HG03575 (cell line): ENCODE results near the gene KRTAP10-9.
"Not testable (repeated sequence)": the region's sequence is repeated elsewhere in the genome, so short reads cannot be mapped to it uniquely, and the experiment has no call there.

Source experiments
- ATAC-seq: cut with Tn5 transposase; IDR thresholded peaks from one replicate; pipeline ENCODE4 v1.9.1; 2021; ENCODE audit not compliant: unreplicated experiment, insufficient number of reproducible peaks, low FRiP score; ENCODE audit errors: extremely low read depth

The KRTAP10-9 gene

DNA sequence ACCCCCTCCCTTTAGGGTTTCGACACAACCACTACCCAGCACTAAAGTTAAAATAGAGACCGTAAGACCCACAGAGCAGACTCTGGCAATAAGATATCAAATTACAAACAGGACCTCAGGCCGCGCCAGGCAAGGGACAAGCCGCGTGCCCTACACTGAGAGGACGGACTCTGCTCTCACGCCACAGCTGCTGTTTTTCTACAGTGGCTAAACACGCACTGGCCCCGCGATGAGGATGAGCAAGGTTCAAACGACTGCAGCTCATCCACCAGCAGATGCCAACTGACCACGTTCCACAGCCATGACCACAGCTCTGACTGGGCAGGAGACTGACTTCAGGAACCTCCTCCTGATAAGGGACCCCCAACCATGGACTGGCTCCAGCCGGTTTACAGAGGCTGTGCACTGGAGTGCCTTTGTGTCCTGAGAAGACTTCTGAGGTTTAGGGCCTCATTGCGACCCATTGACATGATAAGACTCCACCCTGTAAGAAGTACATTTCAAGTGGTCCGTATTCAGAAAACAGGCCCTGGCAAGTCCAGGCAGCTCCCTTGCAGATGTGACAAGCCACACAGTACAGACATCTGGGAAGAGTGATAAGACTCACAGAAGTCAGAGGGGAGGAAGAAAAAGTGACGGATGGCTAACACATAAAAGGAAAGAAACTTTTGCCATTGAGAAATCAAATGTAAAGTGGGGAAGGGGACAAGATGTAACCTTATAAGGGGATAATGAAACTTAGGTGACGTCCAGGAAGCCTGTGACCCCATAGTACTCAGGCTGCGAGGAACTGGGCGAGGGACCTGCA, 33.1 kb upstream of the KRTAP10-9 start:
- ATAC-seq: no peak

DNA sequence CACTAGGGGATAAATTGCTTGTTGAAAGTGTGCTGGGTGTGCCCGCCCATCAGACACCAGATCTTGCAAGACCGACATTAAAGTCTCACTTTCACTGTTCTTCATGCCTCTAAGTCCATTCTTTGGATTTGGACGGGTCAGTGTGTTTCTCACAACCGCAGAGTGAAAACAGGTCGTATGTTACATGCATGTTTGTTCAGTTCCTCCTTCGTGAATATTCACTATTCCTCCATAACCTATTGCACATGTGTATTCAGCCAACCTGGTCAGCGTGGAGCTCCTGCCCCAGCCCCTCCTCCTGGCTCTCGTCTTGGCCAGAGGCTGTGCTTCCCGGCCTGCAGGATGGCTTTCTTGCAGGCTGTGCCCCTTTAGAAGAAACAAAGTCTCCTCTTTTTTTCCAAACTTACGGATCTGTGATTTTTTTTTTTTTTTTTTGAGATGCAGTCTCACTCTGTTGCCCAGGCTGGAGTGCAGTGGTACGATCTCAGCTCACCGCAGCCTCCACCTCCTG, 32.4 kb upstream of the KRTAP10-9 start:
- no peak for ATAC-seq

DNA sequence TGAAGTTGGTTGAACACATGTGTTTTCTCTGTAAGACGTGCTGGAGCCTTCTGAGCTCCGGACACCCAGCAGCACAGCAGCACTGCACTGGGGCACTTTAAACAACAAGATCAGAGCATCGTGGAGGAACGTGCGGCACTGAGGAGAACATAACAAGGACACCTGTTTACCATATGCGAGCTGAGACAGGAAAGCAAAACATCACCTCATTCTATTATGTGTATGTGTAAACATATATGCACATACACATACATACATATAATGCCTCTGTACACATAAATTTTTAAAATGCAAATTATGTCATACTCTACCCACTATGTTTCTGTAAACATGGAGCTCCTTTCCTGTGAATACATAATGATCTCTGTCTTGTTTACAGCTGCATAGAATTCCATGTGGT, 31.4 kb upstream of the KRTAP10-9 start:
- ATAC-seq: no peak

DNA sequence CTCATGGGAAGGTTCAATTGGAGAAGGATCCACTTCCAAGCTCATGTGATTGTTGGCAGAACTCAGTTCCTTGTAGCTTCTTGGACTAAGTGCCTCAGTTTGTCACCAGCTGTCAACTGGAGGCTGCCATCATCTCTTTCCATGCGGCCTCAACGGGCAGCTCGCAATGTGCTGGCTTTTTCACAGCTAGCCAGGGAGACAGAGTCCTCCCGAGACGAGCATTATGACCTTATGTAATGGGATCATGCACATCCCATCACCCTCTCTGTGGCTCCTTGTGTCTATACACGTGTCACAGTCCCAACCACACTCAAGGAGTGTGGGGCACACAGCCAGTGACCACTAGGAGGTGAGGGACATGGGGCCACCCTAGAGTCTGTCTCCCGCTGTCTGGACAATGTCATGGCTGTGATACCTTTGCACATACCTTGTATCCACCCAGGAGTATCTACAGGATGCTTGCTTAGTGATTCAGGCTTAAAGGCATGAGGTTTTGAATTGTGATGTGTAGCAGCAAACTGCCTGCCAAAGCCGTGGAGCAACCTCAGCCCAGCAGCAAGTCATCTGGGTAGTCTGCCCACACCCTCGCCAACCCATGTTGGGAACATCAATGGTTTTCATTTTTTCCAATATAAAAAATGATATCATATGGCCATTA, 30.7 kb upstream of the KRTAP10-9 start:
- ATAC-seq: no peak

DNA sequence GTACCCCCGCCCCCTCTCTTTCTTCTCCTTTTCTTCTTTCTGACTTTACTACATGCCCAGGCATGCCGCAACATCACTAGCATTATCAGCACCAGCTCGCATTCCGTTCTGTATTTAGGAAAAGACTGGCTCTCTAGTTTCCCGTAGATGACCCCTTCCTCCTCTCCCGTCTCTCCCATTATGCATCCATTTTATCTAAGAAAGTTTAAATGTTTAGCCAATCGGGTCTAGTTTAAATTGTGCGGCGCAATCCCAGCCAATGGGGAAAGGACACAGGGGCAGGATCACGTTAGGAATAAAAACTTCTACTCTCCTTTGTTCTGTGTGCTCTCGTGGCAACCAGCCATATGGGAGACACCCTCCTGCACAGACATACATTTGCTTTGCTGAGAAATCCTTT, 28.8 kb upstream of the KRTAP10-9 start:
- no peak for ATAC-seq

DNA sequence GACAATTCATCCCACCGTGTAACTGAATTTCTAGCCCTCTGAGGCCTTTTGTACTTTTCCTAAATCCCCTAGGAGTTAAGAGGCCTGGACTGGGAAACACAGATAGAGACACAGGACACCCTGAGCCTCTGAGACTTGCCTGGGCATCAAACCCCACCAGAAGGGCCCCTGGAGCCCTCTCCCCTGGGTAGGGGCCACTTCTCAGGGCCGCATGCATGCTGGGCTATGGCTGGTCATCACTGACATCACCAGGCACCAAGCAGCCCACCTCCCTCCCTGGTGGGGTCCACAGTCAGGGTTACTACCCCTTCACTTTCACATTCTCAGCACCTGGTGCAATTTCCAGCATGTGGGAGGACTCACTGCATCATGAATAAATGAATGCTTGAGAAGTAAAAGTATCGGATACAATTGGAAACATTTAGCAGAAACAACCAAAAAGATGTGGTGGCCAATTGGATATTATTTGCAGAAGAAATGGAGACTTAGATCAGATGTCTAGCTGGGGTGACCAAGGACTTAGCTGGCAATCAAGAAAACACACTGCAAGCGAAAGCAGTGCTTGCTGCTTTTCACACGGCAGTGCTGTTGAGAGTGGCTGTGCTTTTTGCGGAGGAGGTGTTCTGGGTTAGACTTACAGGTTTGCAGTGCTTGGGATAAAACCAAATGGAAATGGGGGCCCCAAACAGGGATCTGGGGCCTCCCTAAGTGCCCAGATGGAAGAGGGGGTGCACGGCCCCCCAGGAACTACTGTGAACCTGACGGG, 27.4 kb upstream of the KRTAP10-9 start:
- ATAC-seq: no peak

DNA sequence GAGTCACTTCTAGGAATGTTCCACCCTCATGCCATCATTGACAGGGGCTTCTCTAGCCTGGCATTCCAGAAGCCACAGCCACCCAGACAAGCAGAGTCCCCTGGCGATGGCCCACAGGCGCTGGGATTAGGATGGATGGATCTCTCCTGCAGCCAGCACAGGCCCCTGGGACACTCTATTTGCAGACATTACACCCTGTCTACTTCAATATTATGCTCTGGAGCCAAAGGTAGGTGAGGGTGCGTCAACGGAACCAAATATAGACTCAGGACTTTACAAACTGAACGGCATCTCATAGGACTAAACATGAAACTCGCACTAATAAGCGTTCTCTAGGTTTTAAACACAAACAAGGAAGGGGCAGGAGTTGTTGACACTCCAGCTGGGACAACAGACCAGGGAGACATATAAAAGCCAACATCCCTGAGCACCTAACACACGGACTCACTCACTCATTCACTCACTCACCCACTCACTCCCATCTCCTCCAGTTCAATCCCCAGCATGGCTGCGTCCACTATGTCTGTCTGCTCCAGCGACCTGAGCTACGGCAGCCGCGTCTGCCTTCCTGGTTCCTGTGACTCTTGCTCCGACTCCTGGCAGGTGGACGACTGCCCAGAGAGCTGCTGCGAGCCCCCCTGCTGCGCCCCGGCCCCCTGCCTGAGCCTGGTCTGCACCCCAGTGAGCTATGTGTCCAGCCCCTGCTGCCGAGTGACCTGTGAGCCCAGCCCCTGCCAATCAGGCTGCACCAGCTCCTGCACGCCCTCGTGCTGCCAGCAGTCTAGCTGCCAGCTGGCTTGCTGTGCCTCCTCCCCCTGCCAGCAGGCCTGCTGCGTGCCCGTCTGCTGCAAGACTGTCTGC, 26.5 kb upstream of the KRTAP10-9 start, which contains the start of gene KRTAP10-7:
TSS of gene KRTAP10-7 (plus strand) at position 480 of the 861 bp plus-strand sequence. CDS start at position 505, 25 bp downstream.
- not testable (repeated sequence) for ATAC-seq

DNA sequence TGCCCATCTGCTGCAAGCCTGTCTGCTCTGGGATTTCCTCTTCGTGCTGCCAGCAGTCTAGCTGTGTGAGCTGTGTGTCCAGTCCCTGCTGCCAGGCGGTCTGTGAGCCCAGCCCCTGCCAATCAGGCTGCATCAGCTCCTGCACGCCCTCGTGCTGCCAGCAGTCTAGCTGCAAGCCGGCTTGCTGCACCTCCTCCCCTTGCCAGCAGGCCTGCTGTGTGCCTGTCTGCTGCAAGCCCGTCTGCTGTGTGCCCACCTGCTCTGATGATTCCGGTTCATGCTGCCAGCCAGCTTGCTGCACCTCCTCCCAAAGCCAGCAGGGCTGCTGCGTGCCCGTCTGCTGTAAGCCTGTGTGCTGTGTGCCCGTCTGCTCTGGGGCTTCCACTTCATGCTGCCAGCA, 25.8 kb upstream of the KRTAP10-9 start:
- ATAC-seq: not testable (repeated sequence)

DNA sequence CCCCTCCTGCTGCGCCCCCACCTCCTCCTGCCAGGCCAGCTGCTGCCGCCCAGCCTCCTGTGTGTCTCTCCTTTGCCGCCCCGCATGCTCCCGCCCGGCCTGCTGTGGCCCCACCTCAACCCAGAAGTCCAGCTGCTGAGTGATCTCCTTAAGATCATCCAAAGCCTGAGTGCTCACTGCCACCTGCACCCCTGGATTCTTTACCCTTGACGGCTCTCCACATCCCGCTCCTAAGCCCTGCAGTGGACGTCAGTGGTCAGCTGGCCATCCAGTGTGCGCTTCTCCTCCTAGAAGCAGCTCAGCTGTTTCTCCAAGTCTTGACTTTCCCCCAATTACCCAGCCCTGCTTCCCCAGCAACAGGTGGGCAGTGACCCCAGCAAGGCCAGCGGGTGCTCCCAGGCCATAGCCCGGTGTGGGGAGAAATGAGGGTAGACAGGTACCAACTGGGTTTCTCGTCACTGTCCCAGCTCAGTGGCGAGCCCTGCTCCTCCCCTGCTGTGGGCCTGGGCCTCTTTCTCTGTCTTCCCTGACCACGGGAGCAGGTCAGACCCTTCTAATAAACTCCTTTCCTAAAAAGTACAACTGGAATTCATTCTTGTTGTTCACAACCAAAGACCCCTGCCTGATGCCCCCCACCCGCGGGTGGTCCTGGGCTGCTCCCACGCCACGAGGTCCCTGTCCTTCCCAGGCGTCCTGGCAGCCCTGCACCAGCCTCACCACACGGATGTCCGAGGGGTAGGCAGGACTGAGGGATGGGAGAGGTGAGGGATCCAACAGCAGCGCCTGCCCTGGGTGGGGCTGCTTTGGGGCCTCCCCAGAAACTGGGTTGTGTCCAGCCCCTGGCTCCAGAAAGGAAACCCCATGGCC, 25.1 kb upstream of the KRTAP10-9 start:
- ATAC-seq: no peak

DNA sequence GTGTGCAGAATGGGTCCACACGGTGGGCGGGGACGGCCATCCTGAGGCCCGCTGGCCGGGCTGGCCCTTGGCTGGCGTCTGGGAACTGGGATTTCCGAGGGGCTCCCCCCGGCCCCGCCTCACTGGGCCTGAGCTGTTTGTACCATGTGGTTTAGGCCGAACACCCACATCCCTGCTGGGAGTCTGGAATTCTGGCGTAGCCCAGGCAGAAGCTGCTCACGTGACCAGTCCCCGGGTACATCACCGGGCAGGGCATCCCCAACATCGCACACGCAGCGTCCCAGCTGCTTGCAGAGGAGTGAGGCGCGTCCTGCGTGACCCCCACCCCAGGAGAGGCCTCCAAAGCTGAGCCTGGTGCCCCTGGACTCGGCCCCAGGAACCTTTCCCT, 24.4 kb upstream of the KRTAP10-9 start:
- ATAC-seq: no peak

DNA sequence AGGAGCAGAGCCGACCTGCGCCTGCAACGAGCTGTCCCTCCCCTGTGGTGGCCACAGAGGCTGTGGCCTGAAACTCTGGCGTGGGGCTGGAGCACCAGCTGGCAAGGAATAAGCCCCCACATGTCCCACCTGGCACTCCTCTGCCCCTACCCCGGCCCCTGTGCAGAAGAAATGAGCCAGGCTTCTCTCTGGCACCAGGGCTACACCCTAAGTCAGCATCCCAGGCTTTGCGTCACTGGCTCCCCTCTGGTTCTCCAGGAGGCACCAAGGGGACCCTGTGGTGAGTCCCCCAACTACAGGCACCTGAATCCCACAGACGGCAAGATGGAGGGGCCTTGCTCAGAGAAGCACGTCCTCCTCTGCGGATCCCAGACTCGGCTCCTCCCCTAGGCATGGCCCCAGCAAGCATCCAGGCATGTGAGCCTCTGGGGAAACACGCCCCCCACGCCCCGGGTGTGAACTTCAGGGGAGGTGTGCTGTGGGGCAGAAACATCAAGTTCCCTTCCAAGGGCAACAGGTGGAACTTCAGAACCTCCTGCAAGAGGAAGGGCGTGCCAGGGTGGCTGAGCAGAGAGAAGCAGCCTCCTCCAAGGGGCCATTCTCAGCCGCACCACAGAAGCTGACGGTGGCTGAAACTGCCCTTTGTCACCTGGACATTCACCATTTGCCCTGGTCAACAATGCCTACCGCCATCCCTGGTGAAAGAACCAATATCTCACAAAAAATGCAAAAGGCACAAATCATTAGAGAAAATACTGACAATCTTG, 23.6 kb upstream of the KRTAP10-9 start:
- ATAC-seq: no peak

DNA sequence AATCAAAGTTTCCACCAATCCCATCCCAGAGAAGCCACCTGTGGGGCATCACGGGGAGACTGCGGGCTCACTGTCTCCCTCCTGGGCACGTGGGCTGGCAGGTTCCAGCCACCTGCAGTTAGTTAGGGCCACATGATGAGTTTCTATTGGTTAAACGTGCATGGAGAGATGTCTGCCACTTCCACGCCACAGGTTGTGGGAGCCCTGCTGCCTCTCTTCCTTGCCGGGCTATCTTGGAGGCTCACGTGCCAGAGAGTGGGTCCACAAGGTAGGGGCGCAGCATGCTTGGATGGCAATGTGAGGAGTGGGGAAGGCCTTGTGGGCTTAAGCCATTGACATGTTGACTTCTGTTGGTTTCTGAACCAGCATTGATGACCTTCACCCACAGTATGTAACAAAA, 23.0 kb upstream of the KRTAP10-9 start:
- ATAC-seq: no peak

DNA sequence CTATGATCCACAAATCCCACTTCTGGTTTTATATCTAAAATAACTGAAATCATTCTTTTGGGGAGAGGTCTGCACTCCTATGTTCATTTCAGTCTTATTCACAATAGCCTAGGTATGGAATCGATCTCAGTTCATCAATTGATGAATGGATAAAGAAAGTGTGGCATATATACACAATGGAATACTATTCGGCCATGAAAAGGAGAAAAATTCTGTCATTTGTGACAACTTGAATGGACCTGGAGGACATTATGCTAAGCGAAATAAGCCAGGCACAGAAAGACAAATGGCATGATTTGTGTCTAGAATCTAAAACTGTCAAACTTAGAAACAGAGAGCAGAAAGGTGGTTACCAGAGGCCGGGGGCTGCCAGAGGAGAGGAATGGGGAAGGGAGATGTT, 20.4 kb upstream of the KRTAP10-9 start:
- ATAC-seq: no peak

DNA sequence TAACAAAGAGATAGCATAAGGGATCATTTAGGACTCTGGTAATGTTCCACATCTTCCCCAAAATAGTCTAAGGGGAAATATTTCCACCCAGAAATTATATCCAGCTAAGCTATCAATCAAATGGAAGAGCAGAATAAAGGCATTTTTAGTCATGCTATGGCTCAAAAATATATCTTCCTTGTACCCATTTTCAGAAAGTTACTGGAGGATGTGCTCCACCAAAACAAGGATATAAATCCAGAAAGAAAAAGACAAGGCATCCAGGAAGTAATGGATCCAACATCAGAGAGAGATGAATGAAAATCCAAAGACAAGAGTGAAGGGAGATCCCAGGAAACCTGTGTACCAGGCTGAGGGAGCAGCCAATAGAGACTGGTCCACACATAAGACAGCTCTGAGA, 17.7 kb upstream of the KRTAP10-9 start:
- no peak for ATAC-seq

DNA sequence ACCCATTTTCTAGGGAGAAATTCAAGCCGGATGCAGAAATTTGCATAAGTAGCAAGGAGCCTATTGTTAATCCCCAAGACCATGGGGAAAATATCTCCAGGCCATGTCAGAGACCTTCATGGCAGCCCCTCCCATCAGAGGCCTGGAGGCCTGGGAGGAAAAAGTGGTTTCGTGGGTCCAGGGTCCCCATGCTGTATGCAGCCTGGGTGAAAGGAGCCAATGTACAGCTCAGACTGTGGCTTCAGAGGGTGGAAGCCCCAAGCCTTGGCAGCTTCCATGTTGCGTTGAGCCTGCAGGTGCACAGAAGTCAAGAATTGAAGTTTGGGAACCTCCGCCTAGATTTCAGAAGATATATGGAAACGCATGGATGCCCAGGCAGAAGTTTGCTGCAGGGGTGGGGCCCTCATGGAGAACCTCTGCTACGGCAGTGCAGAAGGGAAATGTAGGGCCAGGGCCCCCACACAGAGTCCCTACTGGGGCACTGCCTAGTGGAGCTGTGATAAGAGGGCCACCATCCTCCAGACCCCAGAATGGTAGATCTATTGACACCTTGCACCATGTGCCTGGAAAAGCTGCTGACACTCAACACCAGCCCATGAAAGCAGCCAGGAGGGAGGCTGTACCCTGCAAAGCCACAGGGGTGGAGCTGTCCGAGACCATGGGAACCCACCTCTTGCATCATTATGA, 16.6 kb upstream of the KRTAP10-9 start:
- not testable (repeated sequence) for ATAC-seq

DNA sequence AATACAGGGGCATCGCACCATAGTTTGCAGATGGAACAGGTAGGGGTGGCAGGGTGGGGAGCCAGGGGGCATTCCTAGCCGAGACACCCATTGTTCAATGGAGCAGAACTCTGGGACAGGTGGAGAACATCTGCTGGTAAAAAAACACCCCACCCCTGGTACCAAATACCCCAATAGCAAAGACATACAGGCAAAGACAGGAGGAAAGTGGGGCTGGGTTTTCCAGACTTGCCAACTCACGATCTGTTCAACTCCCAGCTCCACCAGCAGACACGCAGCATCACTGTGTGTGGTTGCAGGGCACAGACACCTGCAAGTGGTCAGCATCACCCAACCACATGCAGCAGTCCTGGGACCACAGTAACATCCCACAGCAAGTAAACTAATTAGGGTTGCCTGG, 15.3 kb upstream of the KRTAP10-9 start:
- ATAC-seq: no peak

DNA sequence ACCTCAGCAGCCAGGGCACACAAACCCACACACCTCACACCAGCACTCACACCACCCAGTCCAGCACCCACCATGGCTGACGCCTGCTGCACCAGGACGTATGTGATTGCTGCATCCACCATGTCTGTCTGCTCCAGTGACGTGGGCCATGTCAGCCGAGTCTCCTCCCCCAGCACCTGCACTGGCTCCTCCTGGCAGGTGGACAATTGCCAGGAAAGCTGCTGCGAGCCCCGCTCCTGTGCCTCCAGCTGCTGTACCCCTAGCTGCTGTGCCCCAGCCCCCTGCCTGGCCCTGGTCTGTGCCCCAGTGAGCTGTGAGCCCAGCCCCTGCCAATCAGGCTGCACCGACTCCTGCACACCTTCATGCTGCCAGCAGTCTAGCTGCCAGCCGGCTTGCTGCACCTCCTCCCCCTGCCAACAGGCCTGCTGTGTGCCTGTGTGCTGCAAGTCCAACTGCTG, 14.8 kb upstream of the KRTAP10-9 start, which contains the start of gene KRTAP10-8:
TSS of gene KRTAP10-8 (plus strand) at position 51 of the 458 bp plus-strand sequence. CDS start at position 73, 22 bp downstream.
- ATAC-seq: no peak
